ENCODE measurements around the gene ARAF.

ARAF gene

GRCh38 chrX:47543496-47543895 is 17.5 kb upstream of the ARAF start:
- H3K4me3 Mint-ChIP-seq, result no peak overlapping the region
- H3K27me3 Mint-ChIP-seq (ENCODE audit: low read depth), result no peaks in the 10 kb centered on the region
- no peaks in the 10 kb centered on the region for H3K36me3 Mint-ChIP-seq (ENCODE audit: low read depth)
- no peaks in the 10 kb centered on the region for H3K9me3 Mint-ChIP-seq
- no peak overlapping the region for H3K27ac Mint-ChIP-seq
- TF ChIP-seq, protein P1, sequence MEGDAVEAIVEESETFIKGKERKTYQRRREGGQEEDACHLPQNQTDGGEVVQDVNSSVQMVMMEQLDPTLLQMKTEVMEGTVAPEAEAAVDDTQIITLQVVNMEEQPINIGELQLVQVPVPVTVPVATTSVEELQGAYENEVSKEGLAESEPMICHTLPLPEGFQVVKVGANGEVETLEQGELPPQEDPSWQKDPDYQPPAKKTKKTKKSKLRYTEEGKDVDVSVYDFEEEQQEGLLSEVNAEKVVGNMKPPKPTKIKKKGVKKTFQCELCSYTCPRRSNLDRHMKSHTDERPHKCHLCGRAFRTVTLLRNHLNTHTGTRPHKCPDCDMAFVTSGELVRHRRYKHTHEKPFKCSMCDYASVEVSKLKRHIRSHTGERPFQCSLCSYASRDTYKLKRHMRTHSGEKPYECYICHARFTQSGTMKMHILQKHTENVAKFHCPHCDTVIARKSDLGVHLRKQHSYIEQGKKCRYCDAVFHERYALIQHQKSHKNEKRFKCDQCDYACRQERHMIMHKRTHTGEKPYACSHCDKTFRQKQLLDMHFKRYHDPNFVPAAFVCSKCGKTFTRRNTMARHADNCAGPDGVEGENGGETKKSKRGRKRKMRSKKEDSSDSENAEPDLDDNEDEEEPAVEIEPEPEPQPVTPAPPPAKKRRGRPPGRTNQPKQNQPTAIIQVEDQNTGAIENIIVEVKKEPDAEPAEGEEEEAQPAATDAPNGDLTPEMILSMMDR (IDR thresholded peaks at IDR 0.05; ENCODE audit: unreplicated experiment in 3 of 3), result no peak
- peaks cover 15% of the 10 kb centered on the region for H3K4me1 Mint-ChIP-seq

GRCh38 chrX:47556045-47556623 is 4.9 kb upstream of the ARAF start:
- Mint-ChIP-seq H3K4me3 (peak overlapping the region; percentile 88 to 91 (median 89)), H3K27me3 (ENCODE audit: low read depth) (no peaks in the 10 kb centered on the region), H3K9me3 (peaks cover 4% of the 10 kb centered on the region), H3K4me1 (peaks cover 24% of the 10 kb centered on the region), H3K36me3 (ENCODE audit: low read depth) (no peaks in the 10 kb centered on the region), H3K27ac (peak overlapping the region; percentile 97 to 99 (median 98))
- TF ChIP-seq, protein P1 (IDR thresholded peaks at IDR 0.05; ENCODE audit: unreplicated experiment in 3 of 3), result no peak

DNA sequence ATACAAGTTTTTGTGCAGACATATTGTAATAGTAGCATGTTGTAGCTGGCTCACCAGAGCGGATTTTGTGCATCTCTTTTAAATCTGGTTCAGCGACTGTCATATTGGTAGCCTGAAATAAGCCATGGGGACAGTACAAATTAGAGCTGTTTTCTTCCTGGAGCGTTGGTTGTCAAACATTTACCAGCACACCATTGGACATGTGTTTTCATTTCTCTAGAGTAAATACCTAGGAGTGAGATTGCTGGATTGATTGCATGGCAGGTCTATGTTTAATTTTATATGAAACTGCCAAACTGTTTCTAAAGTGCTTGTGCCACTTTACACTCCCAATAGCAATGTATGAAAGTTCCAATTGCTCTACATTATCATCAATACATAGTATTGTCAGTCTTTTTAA is 2.6 kb upstream of the ARAF start:
- H3K4me1 Mint-ChIP-seq, result peaks cover 27% of the 10 kb centered on the region
- peak overlapping the region in 2 of 3 experiments; percentile 33 to 70 for H3K27ac Mint-ChIP-seq
- peaks cover 4% of the 10 kb centered on the region for H3K9me3 Mint-ChIP-seq
- peak overlapping the region; percentile 9 to 52 (median 21) for H3K4me3 Mint-ChIP-seq
- no peaks in the 10 kb centered on the region for H3K27me3 Mint-ChIP-seq (ENCODE audit: low read depth)
- TF ChIP-seq, protein P1 (IDR thresholded peaks at IDR 0.05; ENCODE audit: unreplicated experiment in 3 of 3), result no peak
- peaks cover 3% of the 10 kb centered on the region for H3K36me3 Mint-ChIP-seq (ENCODE audit: low read depth)

DNA sequence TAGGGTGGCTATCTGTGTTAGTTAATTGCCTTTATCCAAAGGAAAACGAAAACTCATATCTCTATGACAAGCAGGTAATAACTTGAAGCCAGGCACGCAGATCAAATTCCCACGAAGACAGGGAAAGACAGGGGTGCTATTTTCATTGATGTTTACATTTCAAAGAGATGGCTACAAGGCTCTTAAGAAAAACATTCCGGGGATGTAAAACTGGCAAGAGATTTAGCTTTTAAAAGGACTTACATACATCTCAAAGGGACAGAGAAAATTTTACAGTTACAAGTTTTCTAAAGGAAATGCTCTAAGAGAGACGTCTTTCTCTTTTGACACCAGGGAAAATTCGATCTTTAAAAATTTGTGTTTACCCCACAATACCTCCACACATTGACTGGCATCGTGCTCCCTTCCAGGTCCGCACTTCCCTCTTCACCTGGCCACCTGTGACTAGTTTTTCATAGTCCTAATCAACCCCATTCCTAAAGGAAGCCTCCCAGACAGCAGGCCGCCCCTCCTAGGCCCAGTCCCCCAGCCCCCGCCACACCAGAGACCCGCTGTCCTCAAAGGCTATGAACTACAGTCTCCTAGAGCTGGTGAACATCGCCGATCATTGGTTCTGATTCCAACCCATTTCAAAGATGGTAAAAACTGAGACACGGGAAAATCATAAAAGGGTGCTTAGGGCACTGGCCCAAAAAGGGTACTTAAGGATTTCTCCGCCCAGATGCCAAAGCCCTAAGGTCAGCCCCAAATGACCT is 649 bp upstream of the ARAF start:
- H3K36me3 Mint-ChIP-seq (ENCODE audit: low read depth), result peaks cover 13% of the 10 kb centered on the region
- peak overlapping the region; percentile 88 to 95 (median 89) for H3K4me3 Mint-ChIP-seq
- TF ChIP-seq, protein P1 (IDR thresholded peaks at IDR 0.05; ENCODE audit: unreplicated experiment in 3 of 3), result no peak
- peaks cover 34% of the 10 kb centered on the region for H3K4me1 Mint-ChIP-seq
- H3K9me3 Mint-ChIP-seq, result peaks cover 8% of the 10 kb centered on the region
- no peaks in the 10 kb centered on the region for H3K27me3 Mint-ChIP-seq (ENCODE audit: low read depth)
- H3K27ac Mint-ChIP-seq, result peak overlapping the region; percentile 96 to 99 (median 98)

DNA sequence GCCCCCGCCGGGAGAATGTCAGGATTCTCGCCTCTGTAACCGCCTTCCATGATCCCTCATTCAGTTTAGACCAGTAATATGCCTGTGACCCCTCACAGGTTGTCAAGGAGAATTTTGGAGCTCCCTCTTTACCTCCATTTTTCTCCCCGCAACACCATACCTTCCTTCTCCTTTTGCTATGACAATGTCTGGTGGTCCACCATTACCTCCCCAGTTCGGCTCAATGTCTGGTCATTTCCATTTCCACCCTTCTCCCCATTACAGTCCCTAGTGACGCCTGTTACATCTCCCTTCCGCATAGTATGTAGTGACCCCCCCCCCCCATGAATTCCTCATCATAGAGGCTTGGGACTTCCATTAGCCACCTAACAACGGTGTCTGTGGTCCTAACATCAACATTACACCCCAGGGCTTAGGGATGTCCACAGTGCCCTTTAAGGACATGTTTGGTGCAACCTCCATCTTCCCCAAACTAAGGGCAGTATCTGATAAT is 700 bp downstream of the ARAF start:
- peaks cover 10% of the 10 kb centered on the region for H3K9me3 Mint-ChIP-seq
- peak overlapping the region; percentile 96 to 99 (median 98) for H3K27ac Mint-ChIP-seq
- H3K36me3 Mint-ChIP-seq (ENCODE audit: low read depth), result peaks cover 19% of the 10 kb centered on the region
- TF ChIP-seq, protein P1 (IDR thresholded peaks at IDR 0.05; ENCODE audit: unreplicated experiment in 3 of 3), result no peak
- H3K4me1 Mint-ChIP-seq, result peaks cover 24% of the 10 kb centered on the region
- peak overlapping the region; percentile 88 to 95 (median 89) for H3K4me3 Mint-ChIP-seq
- no peaks in the 10 kb centered on the region for H3K27me3 Mint-ChIP-seq (ENCODE audit: low read depth)

All from nephron (organoid).